NB4 (cell line): Measurements from ENCODE around the gene SLC38A11.

ENCODE experiments used
- DNase-seq: peaks from one replicate; pipeline ENCODE4 v3.0.0; 2010; ENCODE audit warnings: low read depth
- H3K4me3 ChIP-seq: one replicate; pipeline ENCODE4 v1.5.1; 2011; ENCODE audit warnings: mild to moderate bottlenecking, low read depth, low read length, moderate library complexity
- CTCF ChIP-seq: IDR thresholded peaks from one replicate; pipeline ENCODE4 v1.5.1; 2012; ENCODE audit warnings: low read depth, low read length
- MAX ChIP-seq: IDR thresholded peaks from 2 replicates; pipeline ENCODE4 v1.6.1; 2011; ENCODE audit warnings: low read depth, low read length
- MYC ChIP-seq: IDR thresholded peaks from 2 replicates; pipeline ENCODE4 v1.6.1; 2011; ENCODE audit warnings: low read depth, low read length
- POLR2A ChIP-seq: IDR thresholded peaks from 2 replicates; pipeline ENCODE4 v1.6.1; 2011; ENCODE audit warnings: mild to moderate bottlenecking; ENCODE audit not compliant: insufficient read length; ENCODE audit errors: extremely low read depth

SLC38A11 gene

GRCh38 chr2:164975891-164976290, 20.6 kb upstream of the SLC38A11 start:
- H3K4me3 ChIP-seq: no peak overlapping the region
- no peak for DNase-seq
- no peak for TF ChIP-seq MAX
- no peak for TF ChIP-seq MYC
- no peak for TF ChIP-seq CTCF
- TF ChIP-seq POLR2A: no peak

GRCh38 chr2:164974221-164974620, 18.9 kb upstream of the SLC38A11 start:
- H3K4me3 ChIP-seq: no peak overlapping the region
- no peak for DNase-seq
- no peak for TF ChIP-seq MAX
- no peak for TF ChIP-seq CTCF
- TF ChIP-seq MYC: no peak
- no peak for TF ChIP-seq POLR2A

- no peak for DNase-seq
- TF ChIP-seq POLR2A (no peak), MAX (no peak), MYC (no peak), CTCF (no peak)
- no peak overlapping the region for H3K4me3 ChIP-seq
Observed at GRCh38 chr2:164972216-164972615, 16.9 kb upstream of the SLC38A11 start.

- no peak for DNase-seq
- TF ChIP-seq CTCF: no peak
- no peak for TF ChIP-seq POLR2A
- TF ChIP-seq MAX: no peak
- no peak for TF ChIP-seq MYC
- no peak overlapping the region for H3K4me3 ChIP-seq
Observed at GRCh38 chr2:164969909-164970690, 14.8 kb upstream of the SLC38A11 start.

- TF ChIP-seq POLR2A: no peak
- no peak overlapping the region for H3K4me3 ChIP-seq
- DNase-seq: no peak
Observed at GRCh38 chr2:164967781-164968228, 12.5 kb upstream of the SLC38A11 start.

- no peak overlapping the region for H3K4me3 ChIP-seq
- no peak for DNase-seq
- TF ChIP-seq POLR2A (no peak), CTCF (no peak), MYC (no peak), MAX (no peak)
Observed at GRCh38 chr2:164967361-164967760, 12.0 kb upstream of the SLC38A11 start.
